Measurements from ENCODE around the gene SYNE1.

- no peak for TF ChIP-seq CTCF (IDR thresholded peaks at IDR 0.05; ENCODE audit: poor library complexity)
- no peak for TF ChIP-seq EZH2 (IDR thresholded peaks at IDR 0.05; ENCODE audit: borderline replicate concordance)
Measured at GRCh38 chr6:152300517-152300916, 336.6 kb downstream of the SYNE1 start.
